HepG2 (cell line): ENCODE results near the gene CMTM8. TPM values are rescaled to one million over a fixed set of nuclear protein-coding genes. Genes with fewer than 3 reads are reported as not detected.

Source experiments
- ATAC-seq: fragments of 200-7000 bp; cut with Tn5 transposase; 3 replicates; pipeline ENCODE4 v1.9.1; 2020; ENCODE audit warnings: mild to moderate bottlenecking, moderate library complexity
- BruUV-seq: library from RNA; stranded (reverse); fragments of 400-500 nt; replicated peaks from 2 replicates; lab custom pipeline; 2021; lab: Mats Ljungman, UMichigan
- CTCF ChIA-PET: fragments of 300-600 bp; formaldehyde crosslinking; extraction: SDS; loops from one replicate; lab custom pipeline; 2021; ENCODE audit warnings: low total read pairs, inconsistent platforms, low intra/inter-chr PET ratio; lab: Yijun Ruan, JAX
- POLR2A ChIA-PET: fragments of 350-600 bp; sonication (Branson Sonifier 250); formaldehyde crosslinking; loops from one replicate; lab custom pipeline; 2020; ENCODE audit warnings: antibody characterized with exemption, inconsistent platforms; lab: Yijun Ruan, JAX
- DNase-seq: peaks from one replicate; pipeline ENCODE4 v3.0.0-alpha.2; 2015; ENCODE audit warnings: low spot score
- FAIRE-seq: peaks from 3 replicates; lab custom pipeline; 2011; peaks lifted over from hg19 to GRCh38; lab: Jason Lieb, UNC
- H2AFZ ChIP-seq: one replicate; pipeline ENCODE4 v1.6.1; 2011; ENCODE audit warnings: low read length, inconsistent platforms
- H3K27ac ChIP-seq: fragments of 300-600 bp; 3 replicates; pipeline ENCODE4 v1.8.0; 2011; ENCODE audit warnings: mixed run types, mild to moderate bottlenecking, mixed read lengths, low read length, inconsistent platforms; ENCODE audit not compliant: insufficient read depth; ENCODE audit errors: extremely low read length
- H3K27me3 ChIP-seq, 2 experiments: fragments of 200-600 bp in 1 of 2; 2 replicates in 1 of 2; 3 replicates in 1 of 2; pipeline versions ENCODE4 v1.6.0 to v1.8.0; 2011; ENCODE audit warnings: low read length in 2 of 2, mild to moderate bottlenecking in 2 of 2, moderate library complexity in 2 of 2, inconsistent platforms in 1 of 2; ENCODE audit not compliant: insufficient read depth in 2 of 2, control insufficient read depth in 1 of 2
- H3K36me3 ChIP-seq, 2 experiments: fragments of 200-600 bp in 1 of 2; replicated peaks in 1 of 2; 2 replicates in 1 of 2; 3 replicates in 1 of 2; pipeline versions ENCODE4 v1.5.1 to v1.8.0; 2011; ENCODE audit warnings: low read length in 2 of 2, inconsistent platforms in 1 of 2; ENCODE audit not compliant: insufficient read depth in 2 of 2, control insufficient read depth in 1 of 2
- H3K4me1 ChIP-seq: 2 replicates; pipeline ENCODE4 v1.5.1; 2012; ENCODE audit warnings: low read length, inconsistent platforms; ENCODE audit not compliant: insufficient read depth
- H3K4me2 ChIP-seq: 2 replicates; pipeline ENCODE4 v1.6.0; 2011; ENCODE audit warnings: low read depth, low read length, inconsistent platforms
- H3K4me3 ChIP-seq, 3 experiments: fragments of 200-600 bp in 1 of 3; sonication (generic), shearing (Covaris generic) in 1 of 3; replicated peaks in 1 of 3; 2 replicates each; pipeline ENCODE4 v1.5.1; 2011 to 2016; ENCODE audit warnings: low read length in 3 of 3, inconsistent platforms in 2 of 3, low read depth in 2 of 3, mild to moderate bottlenecking in 2 of 3, control low read depth in 1 of 3, mixed read lengths in 1 of 3; ENCODE audit not compliant: insufficient read depth in 1 of 3
- H3K79me2 ChIP-seq: one replicate; pipeline ENCODE4 v1.6.1; 2011; ENCODE audit warnings: low read length, inconsistent platforms; ENCODE audit not compliant: insufficient read depth
- H3K9ac ChIP-seq: 2 replicates; pipeline ENCODE4 v1.6.0; 2011; ENCODE audit warnings: mild to moderate bottlenecking, low read depth, low read length, inconsistent platforms; ENCODE audit not compliant: insufficient read depth
- H3K9me3 ChIP-seq: 2 replicates; pipeline ENCODE4 v1.5.1; 2012; ENCODE audit warnings: mild to moderate bottlenecking, low read length
- H4K20me1 ChIP-seq: 2 replicates; pipeline ENCODE4 v1.6.0; 2011; ENCODE audit warnings: inconsistent platforms, mild to moderate bottlenecking, low read length, moderate library complexity; ENCODE audit not compliant: insufficient read depth
- ATF7 ChIP-seq, 2 experiments: fragments of 450-650 bp in 1 of 2; sonication (generic) in 1 of 2; formaldehyde crosslinking in 1 of 2; IDR thresholded peaks; 2 replicates each; pipeline versions ENCODE4 v1.4.0 to v1.6.1; 2016 to 2020; ENCODE audit warnings: antibody characterized with exemption in 1 of 2, mild to moderate bottlenecking in 1 of 2, missing genetic modification reagents in 1 of 2
- FOSL2 ChIP-seq: sonication (generic); formaldehyde crosslinking; IDR thresholded peaks from 2 replicates; pipeline ENCODE4 v1.4.0; 2020; ENCODE audit warnings: missing genetic modification reagents
- HNRNPLL ChIP-seq: fragments of 200-400 bp; formaldehyde crosslinking; IDR thresholded peaks from 2 replicates; pipeline ENCODE4 v1.6.1; 2017; ENCODE audit warnings: mild to moderate bottlenecking, low read depth, low read length; ENCODE audit not compliant: poor library complexity, severe bottlenecking
- KLF15 ChIP-seq: sonication (generic); formaldehyde crosslinking; IDR thresholded peaks from 2 replicates; pipeline ENCODE4 v1.8.1; 2023; ENCODE audit warnings: borderline replicate concordance, mild to moderate bottlenecking, inconsistent platforms, missing genetic modification reagents, mixed read lengths
- NFE2L1 ChIP-seq: sonication (generic); formaldehyde crosslinking; IDR thresholded peaks from 2 replicates; pipeline ENCODE4 v1.4.0; 2020; ENCODE audit warnings: missing genetic modification reagents, mild to moderate bottlenecking, borderline replicate concordance
- SMARCC2 ChIP-seq: fragments of 450-650 bp; IDR thresholded peaks from 2 replicates; pipeline ENCODE4 v1.6.1; 2017; ENCODE audit warnings: antibody characterized with exemption, mild to moderate bottlenecking
- ZNF292 ChIP-seq: sonication (generic); formaldehyde crosslinking; IDR thresholded peaks from 2 replicates; pipeline ENCODE4 v1.8.1; 2022; ENCODE audit warnings: mild to moderate bottlenecking, low read depth, missing genetic modification reagents, borderline replicate concordance
- ZNF335 ChIP-seq: sonication (generic); formaldehyde crosslinking; IDR thresholded peaks from 2 replicates; pipeline ENCODE4 v1.4.0; 2020; ENCODE audit warnings: missing genetic modification reagents
- ZNF530 ChIP-seq: sonication (generic); formaldehyde crosslinking; IDR thresholded peaks from 2 replicates; pipeline ENCODE4 v1.5.0; 2020; ENCODE audit warnings: low read depth, mild to moderate bottlenecking, missing genetic modification reagents
- ZNF549 ChIP-seq: sonication (generic); formaldehyde crosslinking; IDR thresholded peaks from 2 replicates; pipeline ENCODE4 v1.5.0; 2020; ENCODE audit warnings: missing genetic modification reagents
- ZNF564 ChIP-seq: sonication (generic); formaldehyde crosslinking; IDR thresholded peaks from 2 replicates; pipeline ENCODE4 v1.8.1; 2023; ENCODE audit warnings: mild to moderate bottlenecking, missing genetic modification reagents
- WGBS: methylation state at CpG from one replicate; pipeline ENCODE4 v1.1.6; 2017; ENCODE audit warnings: low lambda C conversion rate; 5-methylcytosine and 5-hydroxymethylcytosine counted together
- in situ Hi-C: cut with HindIII; loops from 2 replicates; pipeline ENCODE4 v1.10.0; 2017; ENCODE audit warnings: low pct_unique_long_range_greater_than_20kb; ENCODE audit not compliant: extremely low pct_ligation_motif_present
- intact Hi-C: fragments of 100-400 bp; cut with micrococcal nuclease; formaldehyde crosslinking; loops from one replicate; pipeline ENCODE4 v1.10.0; 2022; ENCODE audit not compliant: unreplicated experiment
- polyA plus RNA-seq, 8 experiments: library from polyadenylated mRNA; depleted of rRNA in 3 of 8; stranded (reverse) in 7 of 8; unstranded in 1 of 8; fragments of >200 nt; fragmentation: Illumina TruSeq in 4 of 8; extraction: Trizol in 4 of 8; gene quantifications; 2 replicates each; pipeline versions ENCODE4 v1.2.1 to v1.2.3, GENCODE V29; 2011 to 2016; ENCODE audit warnings: low read depth in 4 of 8, missing spikeins in 1 of 8, mixed read lengths in 1 of 8; ENCODE audit not compliant: insufficient read depth in 1 of 8
- total RNA-seq, 5 experiments: library from RNA; depleted of rRNA; stranded (reverse); fragments of >200 nt; fragmentation: Illumina TruSeq; extraction: Trizol; gene quantifications; 2 replicates each; pipeline ENCODE4 v1.2.3, GENCODE V29; 2016; ENCODE audit warnings: low read depth in 1 of 5
- TF ChIP-seq, protein P1 (sequence below): IDR thresholded peaks from 2 replicates; pipeline ENCODE4 v1.6.1; 2016; ENCODE audit warnings: low read depth, borderline replicate concordance
- TF ChIP-seq, protein P2 (sequence below): sonication (generic); formaldehyde crosslinking; IDR thresholded peaks from 2 replicates; pipeline ENCODE4 v1.4.0; 2020; ENCODE audit warnings: missing genetic modification reagents, mild to moderate bottlenecking, borderline replicate concordance
- TF ChIP-seq, protein P3 (sequence below): sonication (generic); formaldehyde crosslinking; IDR thresholded peaks from 2 replicates; pipeline ENCODE4 v1.4.0; 2020; ENCODE audit warnings: mild to moderate bottlenecking, missing genetic modification reagents
- TF ChIP-seq, protein P4 (sequence below): sonication (generic); formaldehyde crosslinking; IDR thresholded peaks from 2 replicates; pipeline ENCODE4 v1.5.0; 2020; ENCODE audit warnings: missing genetic modification reagents
- TF ChIP-seq, protein P5 (sequence below): sonication (generic); formaldehyde crosslinking; IDR thresholded peaks from 2 replicates; pipeline ENCODE4 v1.8.0; 2022; ENCODE audit warnings: mild to moderate bottlenecking, missing genetic modification reagents, moderate library complexity
- TF ChIP-seq, protein P6 (sequence below): sonication (generic); formaldehyde crosslinking; IDR thresholded peaks from 2 replicates; pipeline ENCODE4 v1.8.1; 2023; ENCODE audit warnings: mild to moderate bottlenecking, missing genetic modification reagents, borderline replicate concordance
- TF ChIP-seq, protein P7 (sequence below): sonication (generic); formaldehyde crosslinking; IDR thresholded peaks from 2 replicates; pipeline ENCODE4 v1.8.0; 2022; ENCODE audit warnings: missing genetic modification reagents, mild to moderate bottlenecking, inconsistent platforms, borderline replicate concordance

Gene CMTM8
- total and polyA plus RNA-seq, 2 of the 13 experiments (the other 11 are each of a cell fraction or from before 2014, with no cell fraction given): 8.9 to 15.8 TPM

DNA sequence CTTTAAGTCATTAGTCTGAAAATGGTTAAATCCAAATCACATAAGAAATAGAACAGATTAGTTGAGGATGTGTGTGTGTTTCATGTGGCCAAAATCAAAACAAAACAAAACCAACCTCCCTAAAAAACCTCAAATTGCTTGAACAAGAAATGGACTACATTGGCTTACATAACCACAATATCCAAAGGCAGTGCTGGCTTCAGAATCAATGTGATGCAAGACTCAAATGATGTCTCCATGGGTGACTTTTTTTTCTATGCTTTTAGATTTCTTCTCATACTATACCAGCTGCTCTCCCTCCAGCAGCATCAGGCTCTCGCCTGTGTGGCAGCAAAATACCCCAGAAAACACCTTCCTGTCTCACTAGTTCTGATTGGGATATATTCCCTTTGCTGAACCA, 36.0 kb upstream of the CMTM8 start:
- Histone ChIP-seq H3K27ac (no peak overlapping the region), H3K9me3 (no peaks in the 10 kb centered on the region)
- POLR2A ChIA-PET: no interaction called here
- no peak for TF ChIP-seq ZNF530
- TF ChIP-seq SMARCC2: no peak
- no peak for TF ChIP-seq KLF15 (CRISPR knock-in tag)
- TF ChIP-seq, protein P1, sequence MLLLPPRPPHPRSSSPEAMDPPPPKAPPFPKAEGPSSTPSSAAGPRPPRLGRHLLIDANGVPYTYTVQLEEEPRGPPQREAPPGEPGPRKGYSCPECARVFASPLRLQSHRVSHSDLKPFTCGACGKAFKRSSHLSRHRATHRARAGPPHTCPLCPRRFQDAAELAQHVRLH (CRISPR knock-in tag): no peak
- TF ChIP-seq, protein P2, sequence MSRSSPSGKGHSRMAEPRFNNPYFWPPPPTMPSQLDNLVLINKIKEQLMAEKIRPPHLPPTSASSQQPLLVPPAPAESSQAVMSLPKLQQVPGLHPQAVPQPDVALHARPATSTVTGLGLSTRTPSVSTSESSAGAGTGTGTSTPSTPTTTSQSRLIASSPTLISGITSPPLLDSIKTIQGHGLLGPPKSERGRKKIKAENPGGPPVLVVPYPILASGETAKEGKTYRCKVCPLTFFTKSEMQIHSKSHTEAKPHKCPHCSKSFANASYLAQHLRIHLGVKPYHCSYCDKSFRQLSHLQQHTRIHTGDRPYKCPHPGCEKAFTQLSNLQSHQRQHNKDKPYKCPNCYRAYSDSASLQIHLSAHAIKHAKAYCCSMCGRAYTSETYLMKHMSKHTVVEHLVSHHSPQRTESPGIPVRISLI: no peak
- TF ChIP-seq FOSL2 (CRISPR knock-in tag): no peak
- TF ChIP-seq, protein P3, sequence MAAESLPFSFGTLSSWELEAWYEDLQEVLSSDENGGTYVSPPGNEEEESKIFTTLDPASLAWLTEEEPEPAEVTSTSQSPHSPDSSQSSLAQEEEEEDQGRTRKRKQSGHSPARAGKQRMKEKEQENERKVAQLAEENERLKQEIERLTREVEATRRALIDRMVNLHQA (CRISPR knock-in tag): no peak
- TF ChIP-seq, protein P4, sequence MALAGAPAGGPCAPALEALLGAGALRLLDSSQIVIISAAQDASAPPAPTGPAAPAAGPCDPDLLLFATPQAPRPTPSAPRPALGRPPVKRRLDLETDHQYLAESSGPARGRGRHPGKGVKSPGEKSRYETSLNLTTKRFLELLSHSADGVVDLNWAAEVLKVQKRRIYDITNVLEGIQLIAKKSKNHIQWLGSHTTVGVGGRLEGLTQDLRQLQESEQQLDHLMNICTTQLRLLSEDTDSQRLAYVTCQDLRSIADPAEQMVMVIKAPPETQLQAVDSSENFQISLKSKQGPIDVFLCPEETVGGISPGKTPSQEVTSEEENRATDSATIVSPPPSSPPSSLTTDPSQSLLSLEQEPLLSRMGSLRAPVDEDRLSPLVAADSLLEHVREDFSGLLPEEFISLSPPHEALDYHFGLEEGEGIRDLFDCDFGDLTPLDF (CRISPR knock-in tag): no peak
- TF ChIP-seq, protein P5, sequence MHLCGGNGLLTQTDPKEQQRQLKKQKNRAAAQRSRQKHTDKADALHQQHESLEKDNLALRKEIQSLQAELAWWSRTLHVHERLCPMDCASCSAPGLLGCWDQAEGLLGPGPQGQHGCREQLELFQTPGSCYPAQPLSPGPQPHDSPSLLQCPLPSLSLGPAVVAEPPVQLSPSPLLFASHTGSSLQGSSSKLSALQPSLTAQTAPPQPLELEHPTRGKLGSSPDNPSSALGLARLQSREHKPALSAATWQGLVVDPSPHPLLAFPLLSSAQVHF: no peak
- TF ChIP-seq ZNF549: no peak
- no peak for TF ChIP-seq HNRNPLL
- TF ChIP-seq ATF7 (IDR thresholded peaks at IDR 0.05): no peak
- no peak for TF ChIP-seq ATF7 (CRISPR knock-in tag; IDR thresholded peaks at IDR 0.05)
- no peak for TF ChIP-seq NFE2L1 (CRISPR knock-in tag)
- TF ChIP-seq, protein P6, sequence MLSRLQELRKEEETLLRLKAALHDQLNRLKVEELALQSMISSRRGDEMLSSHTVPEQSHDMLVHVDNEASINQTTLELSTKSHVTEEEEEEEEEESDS (CRISPR knock-in tag): no peak
- TF ChIP-seq ZNF335 (CRISPR knock-in tag): no peak
- TF ChIP-seq ZNF292: no peak
- TF ChIP-seq, protein P7, sequence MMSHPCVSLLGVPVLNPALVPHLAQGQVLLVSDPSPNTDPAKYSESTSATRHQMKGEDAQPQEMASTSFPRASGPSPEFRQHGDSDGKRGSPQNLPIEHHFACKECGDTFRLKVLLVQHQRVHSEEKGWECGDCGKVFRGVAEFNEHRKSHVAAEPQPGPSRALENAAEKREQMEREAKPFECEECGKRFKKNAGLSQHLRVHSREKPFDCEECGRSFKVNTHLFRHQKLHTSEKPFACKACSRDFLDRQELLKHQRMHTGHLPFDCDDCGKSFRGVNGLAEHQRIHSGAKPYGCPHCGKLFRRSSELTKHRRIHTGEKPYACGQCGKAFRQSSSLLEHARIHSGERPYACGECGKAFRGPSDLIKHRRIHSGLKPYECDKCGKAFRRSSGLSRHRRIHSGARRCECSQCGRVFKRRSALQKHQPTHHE: no peak
- no peak for TF ChIP-seq ZNF564 (CRISPR knock-in tag)
- TF ChIP-seq, all 625 proteins: peak for 0
- intact Hi-C loops: no loop called here
- FAIRE-seq: no peak
- CTCF ChIA-PET: no interaction called here
- H3K79me2 ChIP-seq: no peaks in the 10 kb centered on the region
- in situ Hi-C loops: loop anchor here (25.0 kb wide), 1 partner anchor 460 kb away; no protein-coding TSS in a partner anchor
- no peak overlapping the region for H3K4me3 ChIP-seq
- no TSS peak for BruUV-seq
- no peak overlapping the region for H3K4me2 ChIP-seq
- H3K27me3 ChIP-seq: peaks cover 0 to 2% of the 10 kb centered on the region in 2 experiments; a peak in 1 of 5 replicates
- H2AFZ ChIP-seq: no peak overlapping the region
- no peak for DNase-seq
- no peaks in the 10 kb centered on the region for H4K20me1 ChIP-seq
- no peaks in the 10 kb centered on the region for H3K36me3 ChIP-seq
- peaks cover 25% of the 10 kb centered on the region for H3K4me1 ChIP-seq
- no peak overlapping the region for H3K9ac ChIP-seq
- no peak for ATAC-seq
- WGBS: 84% methylated on average over 1 of the region's 1 CpG
